Measurements from ENCODE around the gene ANKDD1A.

The ANKDD1A gene

GRCh38 chr15:64895285-64896065 lies 16.2 kb upstream of the ANKDD1A start:
- DNase-seq (ENCODE audit: low spot score) = no peak

- DNase-seq (ENCODE audit: low spot score) = no peak
Observed at GRCh38 chr15:64896371-64897069, 15.2 kb upstream of the ANKDD1A start.

GRCh38 chr15:64897345-64897985 lies 14.2 kb upstream of the ANKDD1A start:
- peak; percentile 96 for DNase-seq (ENCODE audit: low spot score)

GRCh38 chr15:64898406-64898805 lies 13.3 kb upstream of the ANKDD1A start:
- no peak for DNase-seq (ENCODE audit: low spot score)

GRCh38 chr15:64901141-64901540 lies 10.6 kb upstream of the ANKDD1A start:
- DNase-seq (ENCODE audit: low spot score) = no peak

- DNase-seq (ENCODE audit: low spot score) = no peak
Observed at GRCh38 chr15:64901914-64902313, 9.8 kb upstream of the ANKDD1A start.

- DNase-seq (ENCODE audit: low spot score) = no peak
Observed at GRCh38 chr15:64902863-64903262, 8.8 kb upstream of the ANKDD1A start.

- no peak for DNase-seq (ENCODE audit: low spot score)
Observed at GRCh38 chr15:64903326-64903950, 8.3 kb upstream of the ANKDD1A start.

- no peak for DNase-seq (ENCODE audit: low spot score)
Observed at GRCh38 chr15:64904189-64904588, 7.5 kb upstream of the ANKDD1A start.

- peak; percentile 73 for DNase-seq (ENCODE audit: low spot score)
Observed at GRCh38 chr15:64905119-64905831, 6.4 kb upstream of the ANKDD1A start.

- DNase-seq (ENCODE audit: low spot score) = no peak
Observed at GRCh38 chr15:64905941-64906340, 5.8 kb upstream of the ANKDD1A start.

- DNase-seq (ENCODE audit: low spot score) = no peak
Observed at GRCh38 chr15:64906402-64906801, 5.3 kb upstream of the ANKDD1A start.

GRCh38 chr15:64907991-64908390 lies 3.7 kb upstream of the ANKDD1A start:
- DNase-seq (ENCODE audit: low spot score) = no peak

GRCh38 chr15:64909546-64909945 lies 2.2 kb upstream of the ANKDD1A start:
- DNase-seq (ENCODE audit: low spot score) = no peak

GRCh38 chr15:64912379-64913325 lies 950 bp downstream of the ANKDD1A start:
- no peak for DNase-seq (ENCODE audit: low spot score)

GRCh38 chr15:64915518-64916227 lies 4.0 kb downstream of the ANKDD1A start:
- no peak for DNase-seq (ENCODE audit: low spot score)

GRCh38 chr15:64916365-64916764 lies 4.7 kb downstream of the ANKDD1A start:
- no peak for DNase-seq (ENCODE audit: low spot score)

GRCh38 chr15:64917211-64917610 lies 5.5 kb downstream of the ANKDD1A start:
- no peak for DNase-seq (ENCODE audit: low spot score)

GRCh38 chr15:64919721-64920120 lies 8.0 kb downstream of the ANKDD1A start:
- no peak for DNase-seq (ENCODE audit: low spot score)

- no peak for DNase-seq (ENCODE audit: low spot score)
Observed at GRCh38 chr15:64921711-64922110, 10.0 kb downstream of the ANKDD1A start.

All from kidney capillary endothelial cell (primary cell).